GM12878 (cell line): ENCODE data around the gene COX10. TPM values are rescaled to one million over a fixed set of nuclear protein-coding genes. Genes with fewer than 3 reads are reported as not detected.
"Not testable (repeated sequence)": the region's sequence is repeated elsewhere in the genome, so short reads cannot be mapped to it uniquely, and the experiment has no call there.

Source experiments
- ATAC-seq: fragments of 200-7000 bp; cut with Tn5 transposase; 3 replicates; pipeline ENCODE4 v1.9.1; 2020; ENCODE audit warnings: mild to moderate bottlenecking, moderate library complexity
- BruUV-seq: library from RNA; stranded (reverse); fragments of 400-500 nt; replicated peaks from 2 replicates; lab custom pipeline; 2021; lab: Mats Ljungman, UMichigan
- CTCF ChIA-PET: fragments of 300-600 bp; sonication (Branson Sonifier 250); formaldehyde crosslinking; extraction: SDS; loops from one replicate; lab custom pipeline; 2021; ENCODE audit warnings: inconsistent platforms; lab: Yijun Ruan, JAX
- POLR2A ChIA-PET: fragments of 350-600 bp; formaldehyde crosslinking; extraction: SDS; loops from one replicate; lab custom pipeline; 2021; ENCODE audit warnings: inconsistent platforms; lab: Charles Lee
- RAD21 ChIA-PET: fragments of 300-600 bp; sonication (Branson Sonifier 250); formaldehyde crosslinking; loops from one replicate; lab custom pipeline; 2023; ENCODE audit warnings: antibody characterized with exemption; ENCODE audit not compliant: unreplicated experiment; lab: Charles Lee
- SMC1A ChIA-PET: fragments of 300-600 bp; sonication (Branson Sonifier 250); formaldehyde crosslinking; loops from one replicate; lab custom pipeline; 2023; ENCODE audit not compliant: unreplicated experiment, uncharacterized antibody; lab: Charles Lee
- DNase-seq: peaks from one replicate; pipeline ENCODE4 v3.0.0-alpha.2; 2011; ENCODE audit warnings: low read depth, low spot score
- FAIRE-seq: peaks from 3 replicates; lab custom pipeline; 2011; peaks lifted over from hg19 to GRCh38; lab: Jason Lieb, UNC
- H2AFZ ChIP-seq: 2 replicates; pipeline ENCODE4 v1.6.0; 2011; ENCODE audit warnings: low read depth, low read length, control low read depth; ENCODE audit not compliant: control insufficient read depth
- H3K27ac ChIP-seq: 2 replicates; pipeline ENCODE4 v1.5.1; 2011; ENCODE audit warnings: control low read depth; ENCODE audit not compliant: control insufficient read depth, insufficient read depth
- H3K27me3 ChIP-seq, 2 experiments: replicated peaks in 1 of 2; 2 replicates each; pipeline versions ENCODE4 v1.6.0 to v1.6.1; 2011; ENCODE audit warnings: low read length in 1 of 2; ENCODE audit not compliant: control insufficient read depth in 2 of 2, insufficient read depth in 2 of 2
- H3K36me3 ChIP-seq, 2 experiments: 2 replicates each; pipeline ENCODE4 v1.5.1; 2011; ENCODE audit warnings: low read length in 1 of 2; ENCODE audit not compliant: control insufficient read depth in 2 of 2, insufficient read depth in 2 of 2
- H3K4me1 ChIP-seq: 2 replicates; pipeline ENCODE4 v1.6.1; 2011; ENCODE audit warnings: mild to moderate bottlenecking, low read length, moderate library complexity, mixed read lengths; ENCODE audit not compliant: control insufficient read depth, insufficient read depth
- H3K4me2 ChIP-seq: 2 replicates; pipeline ENCODE4 v1.6.0; 2011; ENCODE audit warnings: control low read depth; ENCODE audit not compliant: control insufficient read depth, insufficient read depth
- H3K4me3 ChIP-seq: fragments of 200-600 bp; sonication (generic); 2 replicates; pipeline ENCODE4 v1.5.1; 2016
- H3K79me2 ChIP-seq: 2 replicates; pipeline ENCODE4 v1.6.0; 2011; ENCODE audit warnings: low read length; ENCODE audit not compliant: control insufficient read depth, insufficient read depth
- H3K9ac ChIP-seq: 2 replicates; pipeline ENCODE4 v1.8.0; 2011; ENCODE audit warnings: low read length, control low read depth, mixed read lengths; ENCODE audit not compliant: control insufficient read depth, insufficient read depth
- H3K9me3 ChIP-seq: replicated peaks from 3 replicates; pipeline ENCODE4 v1.5.1; 2011; ENCODE audit warnings: mild to moderate bottlenecking, low read length; ENCODE audit not compliant: control insufficient read depth, insufficient read depth
- H4K20me1 ChIP-seq: 2 replicates; pipeline ENCODE4 v1.6.0; 2011; ENCODE audit not compliant: control insufficient read depth, insufficient read depth
- WGBS: methylation state at CpG from one replicate; pipeline ENCODE4 v1.1.6; 2016; ENCODE audit warnings: low lambda C conversion rate; ENCODE audit not compliant: insufficient replicate concordance, insufficient coverage; ENCODE audit errors: missing lambda C conversion rate; 5-methylcytosine and 5-hydroxymethylcytosine counted together
- in situ Hi-C: fragments of 300-500 bp; cut with MboI; formaldehyde crosslinking; loops from 9 replicates; pipeline ENCODE4 v1.14.3; 2018; ENCODE audit warnings: mixed read lengths
- intact Hi-C: fragments of 100-400 bp; cut with micrococcal nuclease; formaldehyde crosslinking; loops from one replicate; pipeline ENCODE4 v1.14.2; 2022; ENCODE audit not compliant: unreplicated experiment
- polyA plus RNA-seq, 11 experiments: library from polyadenylated mRNA; depleted of rRNA in 4 of 11; unstranded in 6 of 11; stranded (reverse) in 5 of 11; fragments of >200 nt; fragmentation: Nextera tagmentation in 4 of 11; fragmentation: Illumina TruSeq in 1 of 11; extraction: Ambion mirVana in 4 of 11; extraction: Trizol in 1 of 11; gene quantifications; 1 replicate in 1 of 11; 2 replicates in 10 of 11; pipeline versions ENCODE4 v1.2.1 to v1.2.3, GENCODE V29; 2011 to 2016; ENCODE audit warnings: inconsistent platforms in 2 of 11, missing spikeins in 2 of 11, low read depth in 1 of 11
- total RNA-seq, 4 experiments: library from RNA; depleted of rRNA in 3 of 4; stranded (reverse); fragments of >200 nt in 3 of 4; fragmentation: Illumina TruSeq in 1 of 4; extraction: Trizol in 1 of 4; gene quantifications; 2 replicates each; pipeline versions ENCODE4 v1.2.1 to v1.2.3, GENCODE V29; 2013 to 2021

COX10 gene
- total and polyA plus RNA-seq, 10 of the 15 experiments (the other 5 are each of a cell fraction or from before 2014, with no cell fraction given): 9.6 to 29.4 (median 21.3) TPM

GRCh38 chr17:14179951-14180350, 110.6 kb downstream of the COX10 start:
- H3K36me3 ChIP-seq, ATAC-seq, H4K20me1 ChIP-seq, H3K9ac ChIP-seq, H2AFZ ChIP-seq, H3K27ac ChIP-seq, H3K9me3 ChIP-seq, H3K4me3 ChIP-seq, DNase-seq, POLR2A ChIA-PET, FAIRE-seq, intact Hi-C loops, CTCF ChIA-PET, SMC1A ChIA-PET, H3K79me2 ChIP-seq, RAD21 ChIA-PET, H3K27me3 ChIP-seq, in situ Hi-C loops, H3K4me2 ChIP-seq, BruUV-seq, H3K4me1 ChIP-seq: not testable (repeated sequence)
- no CpG with 5 or more reads among the region's 1 CpG for WGBS

- FAIRE-seq, H3K4me1 ChIP-seq, SMC1A ChIA-PET, RAD21 ChIA-PET, H3K4me3 ChIP-seq, H3K9me3 ChIP-seq, H2AFZ ChIP-seq, H3K4me2 ChIP-seq, BruUV-seq, H3K36me3 ChIP-seq, H3K27me3 ChIP-seq, H3K79me2 ChIP-seq, CTCF ChIA-PET, intact Hi-C loops, H3K27ac ChIP-seq, H3K9ac ChIP-seq, ATAC-seq, H4K20me1 ChIP-seq, DNase-seq, POLR2A ChIA-PET, in situ Hi-C loops: not testable (repeated sequence)
- WGBS: 99% methylated on average over 5 of the region's 6 CpGs
These were observed 112.8 kb downstream of the COX10 start for GRCh38 chr17:14182084-14182483.

GRCh38 chr17:14184536-14184935, 115.2 kb downstream of the COX10 start:
- POLR2A ChIA-PET, RAD21 ChIA-PET, BruUV-seq, H4K20me1 ChIP-seq, H3K27ac ChIP-seq, H3K36me3 ChIP-seq, H3K9me3 ChIP-seq, H3K4me1 ChIP-seq, CTCF ChIA-PET, ATAC-seq, DNase-seq, H2AFZ ChIP-seq, H3K4me3 ChIP-seq, intact Hi-C loops, H3K9ac ChIP-seq, H3K27me3 ChIP-seq, FAIRE-seq, H3K79me2 ChIP-seq, in situ Hi-C loops, H3K4me2 ChIP-seq, SMC1A ChIA-PET: not testable (repeated sequence)
- 96% methylated on average over 3 of the region's 5 CpGs for WGBS

GRCh38 chr17:14186443-14186842, 117.1 kb downstream of the COX10 start:
- intact Hi-C loops, H3K36me3 ChIP-seq, DNase-seq, SMC1A ChIA-PET, H3K9ac ChIP-seq, H3K4me2 ChIP-seq, CTCF ChIA-PET, H3K27me3 ChIP-seq, ATAC-seq, H4K20me1 ChIP-seq, POLR2A ChIA-PET, H3K4me3 ChIP-seq, H3K4me1 ChIP-seq, H3K9me3 ChIP-seq, H3K79me2 ChIP-seq, RAD21 ChIA-PET, BruUV-seq, FAIRE-seq, in situ Hi-C loops, H3K27ac ChIP-seq, H2AFZ ChIP-seq: not testable (repeated sequence)
- WGBS: 85% methylated on average over 2 of the region's 4 CpGs
